ENCODE data around the gene TMEM258. TPM values are rescaled to one million over a fixed set of nuclear protein-coding genes. Genes with fewer than 3 reads are reported as not detected.

Gene TMEM258
- total RNA-seq, 4 donors from 2014 or later = 8.2 to 34.7 (median 23.7) TPM

GRCh38 chr11:61839742-61840141 lies 47.3 kb upstream of the TMEM258 start:
- peaks cover 0 to 7% (median 2%) of the 10 kb centered on the region in 4 donors for H3K4me1 ChIP-seq
- H3K27ac ChIP-seq = no peak overlapping the region
- H3K4me3 ChIP-seq = no peak overlapping the region
- H3K27me3 ChIP-seq = no peaks in the 10 kb centered on the region
- DNase-seq = no peak
- no peaks in the 10 kb centered on the region for H3K36me3 ChIP-seq
- in situ Hi-C loops (cut with MboI; ENCODE audit: low pct_ligation_motif_present in 1 of 4, low pct_unique_long_range_greater_than_20kb in 1 of 4, low sequenced_read_pairs in 3 of 4) (no loop called here), intact Hi-C loops (cut with DNase I; ENCODE audit: low total_unique reads) (no loop called here)
- no peaks in the 10 kb centered on the region for H3K9me3 ChIP-seq
- TF ChIP-seq POLR2AphosphoS5 (IDR thresholded peaks at IDR 0.05) (no peak), EP300 (IDR thresholded peaks at IDR 0.05; ENCODE audit: low read depth) (no peak), POLR2A (IDR thresholded peaks at IDR 0.05) (no peak), CTCF (IDR thresholded peaks at IDR 0.05) (no peak)
- 86 to 95% methylated on average over 2 of the region's 2 CpGs for WGBS, 2 donors (ENCODE audit: low coverage in 1 of 2)

- Histone ChIP-seq H3K27me3 (no peaks in the 10 kb centered on the region), H3K4me3 (no peak overlapping the region), H3K36me3 (no peaks in the 10 kb centered on the region), H3K9me3 (no peaks in the 10 kb centered on the region), H3K27ac (no peak overlapping the region), H3K4me1 (peaks cover 0 to 14% (median 4%) of the 10 kb centered on the region in 4 donors)
- intact Hi-C loops (cut with DNase I; ENCODE audit: low total_unique reads) = no loop called here
- in situ Hi-C loops (cut with MboI; ENCODE audit: low pct_ligation_motif_present in 1 of 4, low pct_unique_long_range_greater_than_20kb in 1 of 4, low sequenced_read_pairs in 3 of 4) = no loop called here
- TF ChIP-seq POLR2A (IDR thresholded peaks at IDR 0.05) (no peak), POLR2AphosphoS5 (IDR thresholded peaks at IDR 0.05) (no peak), EP300 (IDR thresholded peaks at IDR 0.05; ENCODE audit: low read depth) (no peak), CTCF (IDR thresholded peaks at IDR 0.05) (no peak)
- no peak for DNase-seq
- 88 to 93% methylated on average over 10 of the region's 10 CpGs for WGBS, 2 donors (ENCODE audit: low coverage in 1 of 2)
Measured at GRCh38 chr11:61838921-61839320, 46.5 kb upstream of the TMEM258 start.

- Histone ChIP-seq H3K4me1 (peaks cover 0 to 14% (median 4%) of the 10 kb centered on the region in 4 donors), H3K27ac (no peak overlapping the region), H3K9me3 (no peaks in the 10 kb centered on the region), H3K4me3 (no peak overlapping the region), H3K27me3 (no peaks in the 10 kb centered on the region), H3K36me3 (no peaks in the 10 kb centered on the region)
- TF ChIP-seq POLR2AphosphoS5 (IDR thresholded peaks at IDR 0.05) = no peak
- TF ChIP-seq POLR2A (IDR thresholded peaks at IDR 0.05) = no peak
- no peak for TF ChIP-seq CTCF (IDR thresholded peaks at IDR 0.05)
- no peak for TF ChIP-seq EP300 (IDR thresholded peaks at IDR 0.05; ENCODE audit: low read depth)
- 91% methylated on average over 3 to 5 of the region's 5 CpGs for WGBS, 2 donors (ENCODE audit: low coverage in 1 of 2)
- no peak for DNase-seq
- intact Hi-C loops (cut with DNase I; ENCODE audit: low total_unique reads) (no loop called here), in situ Hi-C loops (cut with MboI; ENCODE audit: low pct_ligation_motif_present in 1 of 4, low pct_unique_long_range_greater_than_20kb in 1 of 4, low sequenced_read_pairs in 3 of 4) (no loop called here)
Measured at GRCh38 chr11:61838501-61838900, 46.1 kb upstream of the TMEM258 start.

- Histone ChIP-seq H3K27ac (no peak overlapping the region), H3K4me3 (no peak overlapping the region), H3K36me3 (no peaks in the 10 kb centered on the region), H3K27me3 (no peaks in the 10 kb centered on the region), H3K4me1 (peaks cover 0 to 14% (median 4%) of the 10 kb centered on the region in 4 donors), H3K9me3 (no peaks in the 10 kb centered on the region)
- intact Hi-C loops (cut with DNase I; ENCODE audit: low total_unique reads) = no loop called here
- DNase-seq = no peak
- in situ Hi-C loops (cut with MboI; ENCODE audit: low pct_ligation_motif_present in 1 of 4, low pct_unique_long_range_greater_than_20kb in 1 of 4, low sequenced_read_pairs in 3 of 4) = no loop called here
- WGBS, 2 donors (ENCODE audit: low coverage in 1 of 2) = 86 to 100% methylated on average over 1 to 15 of the region's 15 CpGs
- TF ChIP-seq POLR2A (IDR thresholded peaks at IDR 0.05) (no peak), CTCF (IDR thresholded peaks at IDR 0.05) (no peak), POLR2AphosphoS5 (IDR thresholded peaks at IDR 0.05) (no peak), EP300 (IDR thresholded peaks at IDR 0.05; ENCODE audit: low read depth) (no peak)
Measured at GRCh38 chr11:61837411-61838005, 45.1 kb upstream of the TMEM258 start.

Data from transverse colon (tissue), 4 donors.